OCI-LY3 (cell line): ENCODE results near the gene CACNA1B.

Experiments used
- H2AFZ ChIP-seq: fragments of 200-600, 300-600 bp; shearing (Covaris generic); 2 replicates; pipeline ENCODE4 v1.6.0; 2014; ENCODE audit warnings: antibody characterized with exemption, low read depth, low read length
- H3K27ac ChIP-seq: fragments of 200-600, 300-600 bp; sonication (generic); 2 replicates; pipeline ENCODE4 v1.5.1; 2014; ENCODE audit warnings: mild to moderate bottlenecking, low read length, moderate library complexity, mixed read lengths
- H3K27me3 ChIP-seq: fragments of 200-600, 300-600 bp; sonication (generic); 2 replicates; pipeline ENCODE4 v1.6.1; 2014; ENCODE audit warnings: low read depth, low read length, mixed read lengths
- H3K36me3 ChIP-seq: fragments of 200-600, 300-600 bp; sonication (generic); replicated peaks from 2 replicates; pipeline ENCODE3; 2014; ENCODE audit warnings: low read depth, low read length, mixed read lengths
- H3K4me1 ChIP-seq: fragments of 300-600, 200-600 bp; sonication (generic); 2 replicates; pipeline ENCODE4 v1.6.1; 2014; ENCODE audit warnings: low read length, mixed read lengths
- H3K4me2 ChIP-seq: fragments of 200-600, 300-600 bp; sonication (generic); 2 replicates; pipeline ENCODE4 v1.6.1; 2014; ENCODE audit warnings: low read length, mixed read lengths
- H3K4me3 ChIP-seq: fragments of 300-600, 200-600 bp; sonication (generic); 2 replicates; pipeline ENCODE4 v1.5.1; 2014; ENCODE audit warnings: antibody characterized with exemption, mild to moderate bottlenecking, low read length, moderate library complexity
- H3K79me2 ChIP-seq: fragments of 300-600, 200-600 bp; shearing (Covaris generic); 2 replicates; pipeline ENCODE4 v1.6.1; 2014; ENCODE audit warnings: mild to moderate bottlenecking, low read length, mixed read lengths
- H3K9ac ChIP-seq: fragments of 300-600, 200-600 bp; shearing (Covaris generic); 2 replicates; pipeline ENCODE4 v1.6.0; 2014; ENCODE audit warnings: mild to moderate bottlenecking, low read length, moderate library complexity
- H3K9me3 ChIP-seq: fragments of 200-600, 300-600 bp; shearing (Covaris generic); 2 replicates; pipeline ENCODE4 v1.6.1; 2014; ENCODE audit warnings: low read length, mixed read lengths; ENCODE audit not compliant: insufficient read depth
- H4K20me1 ChIP-seq: fragments of 200-600, 300-600 bp; sonication (generic); 2 replicates; pipeline ENCODE4 v1.6.1; 2016; ENCODE audit warnings: low read length, mixed read lengths; ENCODE audit not compliant: insufficient read depth
- EZH2phosphoT487 ChIP-seq: fragments of 200-600 bp; shearing (Covaris generic); IDR thresholded peaks from 2 replicates; pipeline ENCODE4 v1.6.1; 2018; ENCODE audit warnings: antibody characterized with exemption, mixed run types, low read depth
- TF ChIP-seq, protein P1 (sequence below): fragments of 200-600, 300-600 bp; sonication (generic); IDR thresholded peaks from 2 replicates; pipeline ENCODE4 v1.5.1; 2014; ENCODE audit warnings: antibody characterized with exemption, low read length, low read depth

Gene CACNA1B

GRCh38 chr9:137963525-137963924, 85.9 kb downstream of the CACNA1B start:
- H3K27me3 ChIP-seq = no peaks in the 10 kb centered on the region
- TF ChIP-seq EZH2phosphoT487 = no peak
- TF ChIP-seq, protein P1, sequence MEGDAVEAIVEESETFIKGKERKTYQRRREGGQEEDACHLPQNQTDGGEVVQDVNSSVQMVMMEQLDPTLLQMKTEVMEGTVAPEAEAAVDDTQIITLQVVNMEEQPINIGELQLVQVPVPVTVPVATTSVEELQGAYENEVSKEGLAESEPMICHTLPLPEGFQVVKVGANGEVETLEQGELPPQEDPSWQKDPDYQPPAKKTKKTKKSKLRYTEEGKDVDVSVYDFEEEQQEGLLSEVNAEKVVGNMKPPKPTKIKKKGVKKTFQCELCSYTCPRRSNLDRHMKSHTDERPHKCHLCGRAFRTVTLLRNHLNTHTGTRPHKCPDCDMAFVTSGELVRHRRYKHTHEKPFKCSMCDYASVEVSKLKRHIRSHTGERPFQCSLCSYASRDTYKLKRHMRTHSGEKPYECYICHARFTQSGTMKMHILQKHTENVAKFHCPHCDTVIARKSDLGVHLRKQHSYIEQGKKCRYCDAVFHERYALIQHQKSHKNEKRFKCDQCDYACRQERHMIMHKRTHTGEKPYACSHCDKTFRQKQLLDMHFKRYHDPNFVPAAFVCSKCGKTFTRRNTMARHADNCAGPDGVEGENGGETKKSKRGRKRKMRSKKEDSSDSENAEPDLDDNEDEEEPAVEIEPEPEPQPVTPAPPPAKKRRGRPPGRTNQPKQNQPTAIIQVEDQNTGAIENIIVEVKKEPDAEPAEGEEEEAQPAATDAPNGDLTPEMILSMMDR = no peak
- H3K4me3 ChIP-seq = no peak overlapping the region
- no peak overlapping the region for H3K27ac ChIP-seq
- H2AFZ ChIP-seq = no peak overlapping the region
- H3K79me2 ChIP-seq = peaks cover 73% of the 10 kb centered on the region
- H3K36me3 ChIP-seq = peaks cover 41% of the 10 kb centered on the region
- peaks cover 88% of the 10 kb centered on the region for H4K20me1 ChIP-seq
- no peak overlapping the region for H3K9ac ChIP-seq
- no peak overlapping the region for H3K4me2 ChIP-seq
- no peaks in the 10 kb centered on the region for H3K4me1 ChIP-seq
- H3K9me3 ChIP-seq = no peaks in the 10 kb centered on the region

- no peak overlapping the region for H3K27ac ChIP-seq
- H3K4me2 ChIP-seq = no peak overlapping the region
- no peaks in the 10 kb centered on the region for H3K27me3 ChIP-seq
- H3K9me3 ChIP-seq = no peaks in the 10 kb centered on the region
- no peak overlapping the region for H3K4me3 ChIP-seq
- no peak for TF ChIP-seq EZH2phosphoT487
- TF ChIP-seq, protein P1 = no peak
- H2AFZ ChIP-seq = no peak overlapping the region
- peaks cover 91% of the 10 kb centered on the region for H4K20me1 ChIP-seq
- peaks cover 50% of the 10 kb centered on the region for H3K36me3 ChIP-seq
- no peak overlapping the region for H3K9ac ChIP-seq
- peaks cover 81% of the 10 kb centered on the region for H3K79me2 ChIP-seq
- no peaks in the 10 kb centered on the region for H3K4me1 ChIP-seq
Observed at GRCh38 chr9:137965177-137965795, 87.7 kb downstream of the CACNA1B start.

DNA sequence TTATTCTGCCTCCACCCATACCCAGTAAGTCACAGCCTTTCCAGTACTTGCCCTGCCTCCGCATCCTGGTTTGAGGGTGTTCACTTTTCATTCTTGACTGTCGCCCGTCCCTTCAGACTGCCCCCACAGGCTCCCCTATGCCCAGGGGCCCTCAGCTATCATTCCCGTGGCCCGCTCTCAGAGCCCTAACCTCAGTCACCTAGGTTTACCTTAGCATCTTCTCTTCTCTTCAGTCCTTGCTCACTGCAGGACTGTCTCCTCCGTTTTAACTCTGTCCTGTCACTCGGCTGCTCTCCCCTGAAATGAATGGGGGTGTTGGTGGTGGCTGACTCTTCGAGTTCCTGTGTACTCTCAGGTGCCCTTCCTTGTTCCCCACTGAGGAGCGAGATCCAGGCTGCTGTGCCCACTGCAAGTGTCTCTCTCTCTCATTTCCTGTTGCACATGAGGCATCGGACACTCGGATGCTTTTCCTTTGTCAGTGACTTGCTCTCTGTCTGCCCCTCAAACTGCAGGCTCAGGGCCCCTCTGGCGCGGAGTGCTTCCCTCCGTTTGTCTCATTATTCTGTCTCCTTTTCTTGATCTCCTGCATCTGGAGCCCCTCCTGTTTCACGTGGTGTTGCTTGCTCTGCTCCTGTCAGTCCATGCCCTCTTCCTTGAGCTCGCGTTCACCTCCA, 89.8 kb downstream of the CACNA1B start:
- Histone ChIP-seq H2AFZ (no peak overlapping the region), H3K79me2 (peaks cover 76% of the 10 kb centered on the region), H3K27ac (no peak overlapping the region), H4K20me1 (peaks cover 94% of the 10 kb centered on the region), H3K9ac (no peak overlapping the region), H3K9me3 (no peaks in the 10 kb centered on the region), H3K4me2 (no peak overlapping the region), H3K4me1 (no peaks in the 10 kb centered on the region), H3K27me3 (no peaks in the 10 kb centered on the region), H3K36me3 (peaks cover 71% of the 10 kb centered on the region), H3K4me3 (no peak overlapping the region)
- TF ChIP-seq, protein P1 = no peak
- no peak for TF ChIP-seq EZH2phosphoT487

DNA sequence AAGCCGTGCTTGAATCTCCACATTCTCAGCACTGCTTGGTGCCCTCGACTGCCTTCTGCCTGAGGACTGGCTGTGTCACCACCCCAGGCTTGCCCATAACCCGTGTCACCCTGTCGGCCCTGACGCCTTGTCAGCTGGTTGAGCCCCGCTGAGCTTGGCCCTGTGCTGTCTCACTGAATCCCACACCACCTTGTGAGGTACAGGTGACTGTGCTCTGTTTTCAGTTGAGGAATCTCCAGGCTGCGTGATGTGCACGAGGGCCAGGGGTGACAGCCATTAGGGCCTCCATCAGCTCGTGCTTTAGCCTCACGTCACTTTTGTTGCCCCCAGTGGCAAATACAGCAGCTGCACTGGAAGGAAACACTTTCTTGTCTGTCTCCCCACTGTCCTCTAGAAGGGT, 90.7 kb downstream of the CACNA1B start:
- H3K4me3 ChIP-seq = no peak overlapping the region
- peaks cover 69% of the 10 kb centered on the region for H3K79me2 ChIP-seq
- no peaks in the 10 kb centered on the region for H3K4me1 ChIP-seq
- H3K27me3 ChIP-seq = no peaks in the 10 kb centered on the region
- H3K9me3 ChIP-seq = no peaks in the 10 kb centered on the region
- peaks cover 94% of the 10 kb centered on the region for H4K20me1 ChIP-seq
- H3K27ac ChIP-seq = no peak overlapping the region
- TF ChIP-seq, protein P1 = no peak
- no peak for TF ChIP-seq EZH2phosphoT487
- no peak overlapping the region for H2AFZ ChIP-seq
- H3K9ac ChIP-seq = no peak overlapping the region
- H3K36me3 ChIP-seq = peaks cover 75% of the 10 kb centered on the region
- no peak overlapping the region for H3K4me2 ChIP-seq
